ENCODE results near the gene NUDT9.

DNA sequence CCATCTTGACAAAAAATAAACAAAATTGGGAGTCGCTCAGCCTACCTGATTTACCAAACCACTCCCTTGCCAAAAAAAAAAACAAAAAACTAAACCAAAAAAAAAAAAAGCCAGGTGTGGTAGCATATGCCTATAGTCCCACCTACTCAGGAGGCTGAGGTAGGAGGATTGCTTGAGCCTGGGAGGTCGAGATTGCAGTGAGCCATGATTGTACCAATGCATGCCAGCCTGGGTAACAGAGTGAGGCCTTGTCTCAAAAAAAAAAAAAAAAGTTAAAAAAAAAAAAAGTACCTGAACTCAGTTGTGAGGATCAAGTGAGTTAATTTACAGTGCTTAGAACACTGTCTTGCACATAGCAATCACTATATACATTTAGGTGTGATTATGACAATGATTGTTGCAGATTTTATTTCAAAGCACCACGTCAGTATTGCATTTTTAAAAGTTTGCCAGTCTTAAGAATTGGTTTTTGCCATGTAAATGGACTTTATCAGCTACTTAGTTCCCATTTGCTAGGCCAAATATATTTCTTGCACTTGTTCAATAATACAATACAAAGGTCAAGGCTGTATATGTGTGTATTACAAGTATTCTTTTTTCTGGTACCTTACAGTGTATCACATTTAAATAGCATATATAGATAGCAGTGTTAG lies 4.6 kb downstream of the NUDT9 start:
- TF ChIP-seq YY1 (IDR thresholded peaks at IDR 0.05; ENCODE audit: insufficient read depth, insufficient read length) (no peak), SUZ12 (IDR thresholded peaks at IDR 0.05; ENCODE audit: extremely low read depth, insufficient read depth, insufficient read length) (no peak)

Data from NT2/D1 (cell line).